ENCODE data around the gene SGCD.

Gene SGCD

GRCh38 chr5:156378159-156378558 is 51.2 kb downstream of the SGCD start:
- TF ChIP-seq FOXP2 (optimal IDR thresholded peaks at IDR 0.05; ENCODE audit: borderline replicate concordance, extremely low read depth, extremely low read length, insufficient read depth) (no peak), REST (IDR thresholded peaks at IDR 0.05; ENCODE audit: insufficient read depth in 1 of 2, low read depth in 2 of 2, low read length in 2 of 2) (no peak), SIN3A (IDR thresholded peaks at IDR 0.05; ENCODE audit: borderline replicate concordance, insufficient read depth, low read length) (no peak), TAF1 (IDR thresholded peaks at IDR 0.05; ENCODE audit: borderline replicate concordance, insufficient read depth, low read length) (no peak), POLR2AphosphoS5 (IDR thresholded peaks at IDR 0.05; ENCODE audit: low read depth, low read length) (no peak)

GRCh38 chr5:156379206-156379605 is 52.2 kb downstream of the SGCD start:
- TF ChIP-seq REST (IDR thresholded peaks at IDR 0.05; ENCODE audit: insufficient read depth in 1 of 2, low read depth in 2 of 2, low read length in 2 of 2) (no peak), TAF1 (IDR thresholded peaks at IDR 0.05; ENCODE audit: borderline replicate concordance, insufficient read depth, low read length) (no peak), FOXP2 (optimal IDR thresholded peaks at IDR 0.05; ENCODE audit: borderline replicate concordance, extremely low read depth, extremely low read length, insufficient read depth) (no peak), POLR2AphosphoS5 (IDR thresholded peaks at IDR 0.05; ENCODE audit: low read depth, low read length) (no peak), SIN3A (IDR thresholded peaks at IDR 0.05; ENCODE audit: borderline replicate concordance, insufficient read depth, low read length) (no peak)

- TF ChIP-seq REST (IDR thresholded peaks at IDR 0.05; ENCODE audit: insufficient read depth in 1 of 2, low read depth in 2 of 2, low read length in 2 of 2), result no peak
- TF ChIP-seq FOXP2 (optimal IDR thresholded peaks at IDR 0.05; ENCODE audit: borderline replicate concordance, extremely low read depth, extremely low read length, insufficient read depth), result no peak
- TF ChIP-seq TAF1 (IDR thresholded peaks at IDR 0.05; ENCODE audit: borderline replicate concordance, insufficient read depth, low read length), result no peak
These were observed 53.9 kb downstream of the SGCD start for GRCh38 chr5:156380848-156381247.

- no peak for TF ChIP-seq TAF1 (IDR thresholded peaks at IDR 0.05; ENCODE audit: borderline replicate concordance, insufficient read depth, low read length)
- TF ChIP-seq REST (IDR thresholded peaks at IDR 0.05; ENCODE audit: insufficient read depth in 1 of 2, low read depth in 2 of 2, low read length in 2 of 2), result no peak
- TF ChIP-seq POLR2AphosphoS5 (IDR thresholded peaks at IDR 0.05; ENCODE audit: low read depth, low read length), result no peak
- no peak for TF ChIP-seq SIN3A (IDR thresholded peaks at IDR 0.05; ENCODE audit: borderline replicate concordance, insufficient read depth, low read length)
- TF ChIP-seq FOXP2 (optimal IDR thresholded peaks at IDR 0.05; ENCODE audit: borderline replicate concordance, extremely low read depth, extremely low read length, insufficient read depth), result no peak
These were observed 56.7 kb downstream of the SGCD start for GRCh38 chr5:156383510-156384265.
